ENCODE measurements around the gene FDX2. TPM values are rescaled to one million over a fixed set of nuclear protein-coding genes. Genes with fewer than 3 reads are reported as not detected.

Gene FDX2
- total and polyA plus RNA-seq, 4 donors = 5.8 to 18.7 (median 10.0) TPM

- Histone ChIP-seq H3K36me3 (ENCODE audit: control insufficient read depth in 4 of 4, insufficient read depth in 3 of 4, low read depth in 1 of 4, low read length in 3 of 4) (no peaks in the 10 kb centered on the region), H3K4me3 (ENCODE audit: low read depth in 1 of 3, low read length in 3 of 3) (peak overlapping the region in 1 of 3 donors; percentile 22), H3K4me1 (ENCODE audit: control insufficient read depth in 4 of 4, insufficient read depth in 4 of 4, low read length in 3 of 4) (peaks cover 21 to 46% (median 37%) of the 10 kb centered on the region in 4 donors), H3K27ac (ENCODE audit: low read depth in 1 of 2, low read length in 2 of 2) (no peak overlapping the region), H3K9ac (ENCODE audit: low read depth in 1 of 2, low read length in 2 of 2) (no peak overlapping the region), H3K9me3 (ENCODE audit: control insufficient read depth in 4 of 4, low read length in 3 of 4) (no peaks in the 10 kb centered on the region), H3K27me3 (ENCODE audit: control insufficient read depth in 4 of 4, insufficient read depth in 4 of 4, low read length in 3 of 4) (peaks cover 2 to 16% (median 7%) of the 10 kb centered on the region in 4 donors)
- WGBS = 4% methylated on average over 45 of the region's 45 CpGs
- TF ChIP-seq YY1 (IDR thresholded peaks at IDR 0.05) (no peak), EGR1 (IDR thresholded peaks at IDR 0.05; ENCODE audit: low read depth in 2 of 2) (no peak), FOXA1 (IDR thresholded peaks at IDR 0.05) (no peak), FOXA2 (IDR thresholded peaks at IDR 0.05) (no peak), JUND (IDR thresholded peaks at IDR 0.05) (no peak), ZBTB33 (IDR thresholded peaks at IDR 0.05) (no peak), TAF1 (conservative IDR thresholded peaks at IDR 0.05) (no peak), ATF3 (IDR thresholded peaks at IDR 0.05) (no peak), SP1 (IDR thresholded peaks at IDR 0.05) (no peak), NR2F2 (IDR thresholded peaks at IDR 0.05) (no peak), REST (IDR thresholded peaks at IDR 0.05) (no peak), RAD21 (IDR thresholded peaks at IDR 0.05) (no peak), GABPA (IDR thresholded peaks at IDR 0.05 in 1 of 2, conservative IDR thresholded peaks at IDR 0.05 in 1 of 2) (no peak), HNF4G (IDR thresholded peaks at IDR 0.05) (no peak), HNF4A (conservative IDR thresholded peaks at IDR 0.05) (no peak), CTCF (IDR thresholded peaks at IDR 0.05; ENCODE audit: low read depth, low read length, missing input control) (no peak), MAX (IDR thresholded peaks at IDR 0.05) (no peak)
- DNase-seq (ENCODE audit: low spot score) = peak; percentile 97
Observed at GRCh38 chr19:10292206-10292788, 23.5 kb downstream of the FDX2 start.
